ENCODE results near the gene SH2D3C.
A peak's percentile ranks its signal among the peaks of the same experiment; 100 is the strongest.

Gene SH2D3C

DNA sequence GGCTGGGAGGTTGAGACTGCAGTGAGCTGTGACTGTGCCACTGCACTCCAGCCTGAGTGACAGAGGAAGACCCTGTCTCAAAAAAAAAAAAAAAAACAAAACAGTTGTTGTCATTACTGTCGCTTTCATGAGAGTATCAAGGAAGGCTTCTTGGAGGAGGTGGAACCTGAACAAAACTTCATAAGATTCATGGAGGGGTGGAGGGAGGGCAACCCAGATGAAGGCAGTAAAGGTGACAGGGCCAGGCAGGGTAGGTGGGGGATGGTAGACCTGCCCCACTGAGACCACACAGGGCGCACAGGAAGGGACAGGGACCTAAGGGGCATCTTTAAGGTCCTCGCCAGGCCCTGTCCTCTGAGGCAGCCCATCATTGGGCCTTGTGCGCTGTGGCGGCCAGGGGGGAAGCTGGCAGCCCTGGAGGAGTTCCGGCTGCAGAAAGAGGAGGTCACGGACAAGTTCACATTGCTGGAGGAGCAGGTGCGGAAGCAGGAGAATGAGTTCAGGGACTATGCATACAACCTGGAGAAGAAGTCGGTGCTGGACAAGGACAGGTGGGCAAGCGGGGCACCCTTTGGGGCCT, 68.2 kb downstream of the SH2D3C start:
- Mint-ChIP-seq H3K4me1 (ENCODE audit: low read depth) (peaks cover 22% of the 10 kb centered on the region), H3K27ac (no peak overlapping the region)

DNA sequence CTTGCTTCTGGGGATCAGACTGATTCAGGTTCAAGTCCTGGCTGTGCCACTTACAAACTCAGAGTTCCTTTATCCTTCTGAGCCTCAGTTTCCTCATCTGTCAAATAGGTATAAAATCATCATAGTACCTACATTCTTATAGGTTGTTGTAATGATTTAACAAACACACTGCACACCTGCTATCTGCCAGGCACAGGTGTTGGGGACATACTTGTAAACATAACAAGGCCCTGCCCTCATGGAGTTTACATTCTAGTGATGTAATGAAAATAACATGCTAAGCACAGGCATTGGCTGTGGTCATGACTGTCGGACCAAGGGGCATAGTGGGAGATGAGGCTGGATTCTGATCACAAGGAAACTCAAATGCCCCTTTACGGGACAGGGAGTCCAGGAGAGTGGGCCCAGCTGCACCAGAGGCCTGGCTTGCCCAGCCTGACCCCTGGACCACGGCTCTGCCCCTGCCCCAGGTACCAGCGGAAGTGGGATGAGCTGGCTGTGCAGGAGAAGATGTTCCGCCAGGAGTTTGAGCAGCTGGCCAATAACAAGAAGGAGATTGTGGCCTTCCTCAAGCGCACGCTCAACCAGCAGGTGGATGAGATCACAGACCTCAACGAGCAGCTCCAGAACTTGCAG, 69.4 kb downstream of the SH2D3C start:
- H3K4me3 Mint-ChIP-seq, result no peak overlapping the region
- peaks cover 18% of the 10 kb centered on the region for H3K4me1 Mint-ChIP-seq (ENCODE audit: low read depth)
- no peak overlapping the region for H3K27ac Mint-ChIP-seq
- H3K27me3 Mint-ChIP-seq, result no peaks in the 10 kb centered on the region
- H3K9me3 Mint-ChIP-seq, result no peaks in the 10 kb centered on the region
- no peak for DNase-seq
- H3K36me3 Mint-ChIP-seq (ENCODE audit: low read depth), result peaks cover 5% of the 10 kb centered on the region

More for the DNA sequence above, 68.2 kb downstream of the SH2D3C start:
- no peak for DNase-seq
- H3K9me3 Mint-ChIP-seq, result no peaks in the 10 kb centered on the region
- peaks cover 11% of the 10 kb centered on the region for H3K36me3 Mint-ChIP-seq (ENCODE audit: low read depth)
- no peak overlapping the region for H3K4me3 Mint-ChIP-seq
- H3K27me3 Mint-ChIP-seq, result no peaks in the 10 kb centered on the region

- H3K27ac Mint-ChIP-seq, result no peak overlapping the region
Measured at GRCh38 chr9:127707766-127708165, 70.7 kb downstream of the SH2D3C start.

GRCh38 chr9:127706836-127707241, 71.6 kb downstream of the SH2D3C start, which contains the start of gene CFAP157:
Gene CFAP157, plus strand, starts transcription at chr9:127706988. Its CDS starts 44 bp downstream, at chr9:127707032.
- peaks cover 17% of the 10 kb centered on the region for H3K4me1 Mint-ChIP-seq (ENCODE audit: low read depth)
- H3K4me3 Mint-ChIP-seq, result no peak within 1 kb of the TSS
- no peaks in the 10 kb centered on the region for H3K9me3 Mint-ChIP-seq
- no peak for DNase-seq
- H3K27me3 Mint-ChIP-seq, result no peaks in the 10 kb centered on the region
- no peak within 1 kb of the TSS for H3K27ac Mint-ChIP-seq
- peaks cover 4% of the 10 kb centered on the region for H3K36me3 Mint-ChIP-seq (ENCODE audit: low read depth)

More at GRCh38 chr9:127707766-127708165, 70.7 kb downstream of the SH2D3C start:
- DNase-seq, result no peak
- H3K27me3 Mint-ChIP-seq, result no peaks in the 10 kb centered on the region
- no peak overlapping the region for H3K4me3 Mint-ChIP-seq
- H3K9me3 Mint-ChIP-seq, result no peaks in the 10 kb centered on the region
- H3K36me3 Mint-ChIP-seq (ENCODE audit: low read depth), result peaks cover 5% of the 10 kb centered on the region
- H3K4me1 Mint-ChIP-seq (ENCODE audit: low read depth), result peaks cover 17% of the 10 kb centered on the region

DNA sequence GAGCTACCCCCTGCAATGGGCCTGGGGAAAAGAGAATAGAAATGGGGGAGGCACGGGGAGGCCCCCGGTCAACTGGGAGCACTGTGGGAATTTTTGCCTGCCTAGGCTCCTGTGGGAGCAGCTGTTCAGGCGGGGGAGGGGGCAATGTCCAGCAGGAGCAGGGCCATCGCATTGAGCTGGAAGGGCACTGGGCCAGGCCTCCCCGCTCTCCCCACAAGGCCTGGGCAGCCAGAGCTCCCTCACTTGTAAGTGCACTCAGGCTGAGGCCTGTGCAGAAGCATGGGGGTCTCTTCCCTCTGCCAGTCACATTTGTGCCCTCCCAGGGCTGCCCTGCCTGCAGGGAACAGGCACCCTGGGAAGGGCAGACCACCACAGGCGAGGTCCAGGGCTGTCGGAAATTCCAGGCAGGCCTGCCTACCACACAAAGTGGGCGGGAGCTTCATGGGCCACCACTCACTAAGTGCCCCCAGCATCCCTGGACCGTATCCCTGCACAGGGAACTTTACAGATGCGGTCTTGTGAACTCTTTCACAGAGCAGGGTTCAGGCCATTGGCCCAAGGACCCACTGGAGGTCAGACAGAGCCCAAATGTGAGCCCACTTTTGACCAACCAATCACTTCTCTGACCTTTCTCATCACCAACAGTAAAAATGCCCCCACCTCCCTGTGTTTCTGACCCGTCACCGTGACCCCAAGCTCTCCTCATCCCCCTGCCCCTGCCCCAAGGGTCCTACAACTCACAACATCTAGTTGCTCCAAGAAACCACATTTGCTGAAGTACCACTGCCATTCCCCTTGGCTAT, 72.7 kb downstream of the SH2D3C start:
- no peak for DNase-seq
- Mint-ChIP-seq H3K36me3 (ENCODE audit: low read depth) (peaks cover 4% of the 10 kb centered on the region), H3K27ac (no peak overlapping the region), H3K27me3 (no peaks in the 10 kb centered on the region), H3K4me3 (no peak overlapping the region), H3K9me3 (no peaks in the 10 kb centered on the region), H3K4me1 (ENCODE audit: low read depth) (peaks cover 7% of the 10 kb centered on the region)

DNA sequence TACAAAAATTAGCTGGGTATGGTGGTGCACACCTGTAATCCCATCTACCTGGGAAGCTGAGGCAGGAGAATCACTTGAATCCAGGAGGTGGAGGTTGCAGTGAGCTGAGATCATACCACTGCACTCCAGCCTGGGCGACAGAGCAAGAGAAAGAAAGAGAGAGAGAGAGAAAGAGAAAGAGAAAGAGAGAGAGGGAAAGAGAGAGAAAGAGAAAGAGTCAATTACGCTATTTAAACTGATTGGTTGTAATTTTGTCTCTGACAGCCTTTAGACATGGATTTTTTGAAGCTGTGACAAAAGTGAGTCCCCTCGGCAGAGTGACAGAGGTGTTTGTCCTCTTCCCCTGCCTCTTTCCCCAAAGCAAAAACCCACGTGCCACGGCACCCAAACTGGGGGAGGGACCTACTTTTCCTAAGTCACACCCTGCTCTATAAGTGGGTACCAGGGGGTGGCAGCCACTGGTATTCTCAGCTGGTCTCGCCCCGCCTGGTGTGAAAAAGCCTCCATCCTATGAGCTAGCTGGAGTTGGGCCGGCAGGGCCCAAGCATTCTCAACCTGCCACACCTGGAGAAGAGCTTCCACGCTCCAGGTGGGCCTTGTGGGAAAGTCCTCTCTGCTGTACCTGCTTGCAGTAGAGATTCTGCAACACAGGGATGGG, 75.0 kb downstream of the SH2D3C start:
- no peaks in the 10 kb centered on the region for H3K36me3 Mint-ChIP-seq (ENCODE audit: low read depth)
- DNase-seq, result no peak
- H3K27ac Mint-ChIP-seq, result no peak overlapping the region
- H3K27me3 Mint-ChIP-seq, result no peaks in the 10 kb centered on the region
- no peak overlapping the region for H3K4me3 Mint-ChIP-seq
- peaks cover 20% of the 10 kb centered on the region for H3K4me1 Mint-ChIP-seq (ENCODE audit: low read depth)
- H3K9me3 Mint-ChIP-seq, result no peaks in the 10 kb centered on the region

- Mint-ChIP-seq H3K9me3 (no peaks in the 10 kb centered on the region), H3K27ac (no peak overlapping the region), H3K4me3 (no peak overlapping the region), H3K4me1 (ENCODE audit: low read depth) (peaks cover 15% of the 10 kb centered on the region), H3K36me3 (ENCODE audit: low read depth) (no peaks in the 10 kb centered on the region), H3K27me3 (no peaks in the 10 kb centered on the region)
- no peak for DNase-seq
Measured at GRCh38 chr9:127700594-127701255, 77.7 kb downstream of the SH2D3C start.

DNA sequence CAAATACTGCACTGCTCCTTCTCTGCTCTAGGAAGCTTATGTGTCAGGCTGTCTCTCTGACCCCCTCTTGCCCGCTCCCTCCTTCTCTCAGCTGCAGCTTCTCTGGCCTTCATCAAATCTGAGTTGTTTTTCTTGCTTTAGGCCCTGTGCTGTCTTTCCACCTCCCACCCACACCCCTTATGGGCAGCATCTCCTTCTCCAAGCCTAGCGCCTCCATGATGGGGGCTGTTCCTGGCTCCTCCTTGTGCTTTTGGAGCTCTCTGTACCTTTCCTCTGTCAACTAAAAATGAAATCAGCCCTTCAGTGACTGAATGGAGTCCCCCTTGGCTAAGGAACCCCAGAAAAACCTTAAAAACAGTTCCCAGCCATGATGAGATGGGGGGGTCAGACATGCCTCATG, 78.3 kb downstream of the SH2D3C start:
- no peak overlapping the region for H3K27ac Mint-ChIP-seq
- H3K4me1 Mint-ChIP-seq (ENCODE audit: low read depth), result peaks cover 15% of the 10 kb centered on the region
- no peaks in the 10 kb centered on the region for H3K27me3 Mint-ChIP-seq
- H3K4me3 Mint-ChIP-seq, result no peak overlapping the region
- H3K9me3 Mint-ChIP-seq, result no peaks in the 10 kb centered on the region
- no peaks in the 10 kb centered on the region for H3K36me3 Mint-ChIP-seq (ENCODE audit: low read depth)
- DNase-seq, result no peak

DNA sequence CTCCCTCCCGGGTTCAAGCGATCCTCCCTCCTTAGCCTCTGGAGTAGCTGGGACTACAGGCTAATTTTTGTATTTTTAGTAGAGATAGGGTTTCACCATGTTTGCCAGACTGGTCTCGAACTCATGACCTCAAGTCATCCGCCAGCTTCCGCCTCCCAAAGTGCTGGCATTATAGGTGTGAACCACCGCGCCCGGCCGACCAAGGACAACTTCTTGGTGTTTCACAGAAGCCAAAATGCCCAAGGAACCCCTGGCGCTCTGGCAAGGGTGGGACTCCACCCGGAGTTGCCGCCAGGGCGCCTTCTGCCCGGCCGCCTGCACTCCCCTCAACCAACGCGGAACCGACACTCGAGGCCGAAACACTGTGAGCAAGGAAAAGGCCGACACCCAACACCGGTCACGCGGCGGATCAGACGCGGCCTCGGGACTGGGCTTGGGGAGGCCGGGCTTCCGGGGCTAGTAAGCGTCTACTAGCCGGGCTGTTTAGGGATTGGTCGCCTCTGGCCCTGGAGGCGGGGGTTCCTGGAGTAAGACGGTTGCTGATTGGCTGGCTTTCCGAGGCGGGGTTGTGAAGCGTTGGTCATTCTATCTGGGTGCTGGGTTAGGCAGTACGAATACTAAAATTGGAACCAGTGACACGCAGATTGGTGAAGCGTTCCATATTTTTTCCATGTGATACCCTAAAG, 79.3 kb downstream of the SH2D3C start:
- H3K36me3 Mint-ChIP-seq (ENCODE audit: low read depth), result no peaks in the 10 kb centered on the region
- peaks cover 15% of the 10 kb centered on the region for H3K4me1 Mint-ChIP-seq (ENCODE audit: low read depth)
- peak overlapping the region; percentile 71 for H3K4me3 Mint-ChIP-seq
- peak; percentile 88 for DNase-seq
- peak overlapping the region; percentile 80 for H3K27ac Mint-ChIP-seq
- H3K9me3 Mint-ChIP-seq, result no peaks in the 10 kb centered on the region
- H3K27me3 Mint-ChIP-seq, result no peaks in the 10 kb centered on the region

GRCh38 chr9:127698386-127698785, 80.1 kb downstream of the SH2D3C start:
- no peak overlapping the region for H3K27ac Mint-ChIP-seq
- no peaks in the 10 kb centered on the region for H3K36me3 Mint-ChIP-seq (ENCODE audit: low read depth)
- peaks cover 15% of the 10 kb centered on the region for H3K4me1 Mint-ChIP-seq (ENCODE audit: low read depth)
- no peak for DNase-seq
- H3K9me3 Mint-ChIP-seq, result no peaks in the 10 kb centered on the region
- H3K4me3 Mint-ChIP-seq, result peak overlapping the region; percentile 71
- H3K27me3 Mint-ChIP-seq, result no peaks in the 10 kb centered on the region

GRCh38 chr9:127697575-127697974, 80.9 kb downstream of the SH2D3C start:
- Mint-ChIP-seq H3K27ac (no peak overlapping the region), H3K27me3 (no peaks in the 10 kb centered on the region), H3K4me1 (ENCODE audit: low read depth) (peaks cover 15% of the 10 kb centered on the region), H3K4me3 (no peak overlapping the region), H3K9me3 (no peaks in the 10 kb centered on the region), H3K36me3 (ENCODE audit: low read depth) (no peaks in the 10 kb centered on the region)
- DNase-seq, result no peak

- no peak overlapping the region for H3K27ac Mint-ChIP-seq
- H3K4me1 Mint-ChIP-seq (ENCODE audit: low read depth), result peaks cover 12% of the 10 kb centered on the region
- H3K36me3 Mint-ChIP-seq (ENCODE audit: low read depth), result peaks cover 2% of the 10 kb centered on the region
- no peak overlapping the region for H3K4me3 Mint-ChIP-seq
- no peaks in the 10 kb centered on the region for H3K9me3 Mint-ChIP-seq
- no peaks in the 10 kb centered on the region for H3K27me3 Mint-ChIP-seq
- no peak for DNase-seq
Measured at GRCh38 chr9:127694890-127695720, 83.4 kb downstream of the SH2D3C start.

- Mint-ChIP-seq H3K9me3 (no peaks in the 10 kb centered on the region), H3K27me3 (no peaks in the 10 kb centered on the region), H3K27ac (no peak overlapping the region), H3K36me3 (ENCODE audit: low read depth) (peaks cover 2% of the 10 kb centered on the region), H3K4me1 (ENCODE audit: low read depth) (no peaks in the 10 kb centered on the region), H3K4me3 (no peak overlapping the region)
- no peak for DNase-seq
Measured at GRCh38 chr9:127693697-127694096, 84.8 kb downstream of the SH2D3C start.

All from activated T-cell treated with anti-CD3 and anti-CD28 coated beads, Interleukin-2, amount 50 U/mL, for 24 hours (primary cell).